IMR-90 (cell line): ENCODE measurements around the gene ERH. TPM values are rescaled to one million over a fixed set of nuclear protein-coding genes. Genes with fewer than 3 reads are reported as not detected.

ENCODE experiments used
- ATAC-seq: fragments of 200-7000 bp; cut with Tn5 transposase; 2 replicates; pipeline ENCODE4 v1.9.1; 2020; ENCODE audit warnings: low read depth, mild to moderate bottlenecking, moderate library complexity
- BruUV-seq: library from RNA; stranded (reverse); fragments of 400-500 nt; replicated peaks from 2 replicates; lab custom pipeline; 2021; lab: Mats Ljungman, UMichigan
- CTCF ChIA-PET: fragments of 300-600 bp; formaldehyde crosslinking; extraction: SDS; loops from one replicate; lab custom pipeline; 2021; ENCODE audit warnings: antibody characterized with exemption; lab: Yijun Ruan, JAX
- POLR2A ChIA-PET: fragments of 300-600 bp; sonication (Branson Sonifier 250); formaldehyde crosslinking; loops from one replicate; lab custom pipeline; 2022; ENCODE audit warnings: antibody characterized with exemption; ENCODE audit not compliant: unreplicated experiment; lab: Charles Lee
- DNase-seq: peaks from one replicate; pipeline ENCODE4 v3.0.0; 2013
- H2AFZ ChIP-seq: replicated peaks from 2 replicates; pipeline ENCODE3; 2013; ENCODE audit warnings: low read length, mild to moderate bottlenecking; ENCODE audit not compliant: poor library complexity
- H2AK5ac ChIP-seq: 2 replicates; pipeline ENCODE4 v1.6.1; 2013; ENCODE audit warnings: low read depth, low read length, inconsistent platforms
- H2AK9ac ChIP-seq: replicated peaks from 2 replicates; pipeline ENCODE3; 2013; ENCODE audit warnings: mild to moderate bottlenecking, low read depth, low read length, moderate library complexity; ENCODE audit not compliant: poor library complexity
- H2BK120ac ChIP-seq: 2 replicates; pipeline ENCODE4 v1.6.1; 2013; ENCODE audit warnings: low read depth, low read length, inconsistent platforms
- H2BK15ac ChIP-seq: 3 replicates; pipeline ENCODE4 v1.6.1; 2013; ENCODE audit warnings: low read depth, low read length, inconsistent platforms
- H2BK20ac ChIP-seq: 2 replicates; pipeline ENCODE4 v1.6.1; 2013; ENCODE audit warnings: low read depth, mild to moderate bottlenecking, inconsistent platforms, low read length, moderate library complexity
- H2BK5ac ChIP-seq: 2 replicates; pipeline ENCODE4 v1.6.1; 2013; ENCODE audit warnings: mild to moderate bottlenecking, low read depth, low read length, inconsistent platforms; ENCODE audit not compliant: poor library complexity, severe bottlenecking
- H3K14ac ChIP-seq: replicated peaks from 2 replicates; pipeline ENCODE4 v1.6.1; 2013; ENCODE audit warnings: low read depth, low read length, inconsistent platforms
- H3K18ac ChIP-seq: 2 replicates; pipeline ENCODE4 v1.6.1; 2013; ENCODE audit warnings: low read depth, low read length, control low read depth
- H3K23ac ChIP-seq: 2 replicates; pipeline ENCODE4 v1.6.1; 2013; ENCODE audit warnings: low read depth, low read length, inconsistent platforms
- H3K27ac ChIP-seq: 2 replicates; pipeline ENCODE4 v1.5.1; 2013; ENCODE audit warnings: mild to moderate bottlenecking, control low read depth, low read length; ENCODE audit not compliant: insufficient read depth
- H3K27me3 ChIP-seq: 2 replicates; pipeline ENCODE4 v1.6.1; 2013; ENCODE audit warnings: low read length; ENCODE audit not compliant: control insufficient read depth, insufficient read depth
- H3K36me3 ChIP-seq: 2 replicates; pipeline ENCODE4 v1.6.1; 2013; ENCODE audit warnings: low read length, mixed read lengths; ENCODE audit not compliant: control insufficient read depth, insufficient read depth
- H3K4ac ChIP-seq: 2 replicates; pipeline ENCODE4 v1.6.1; 2013; ENCODE audit warnings: low read depth, low read length, inconsistent platforms
- H3K4me1 ChIP-seq: 2 replicates; pipeline ENCODE4 v1.6.1; 2013; ENCODE audit warnings: low read length, mixed read lengths; ENCODE audit not compliant: control insufficient read depth, insufficient read depth
- H3K4me2 ChIP-seq: 2 replicates; pipeline ENCODE4 v1.6.1; 2013; ENCODE audit warnings: low read depth, mild to moderate bottlenecking, control low read depth, low read length, moderate library complexity
- H3K4me3 ChIP-seq: 2 replicates; pipeline ENCODE4 v1.5.1; 2013; ENCODE audit warnings: low read depth, mild to moderate bottlenecking, control low read depth, low read length, moderate library complexity; ENCODE audit not compliant: insufficient read depth
- H3K56ac ChIP-seq: 2 replicates; pipeline ENCODE4 v1.6.1; 2013; ENCODE audit warnings: low read length, inconsistent platforms; ENCODE audit not compliant: insufficient read depth; ENCODE audit errors: extremely low read depth
- H3K79me1 ChIP-seq, 2 experiments: 2 replicates each; pipeline ENCODE4 v1.6.1; 2013; ENCODE audit warnings: low read length in 2 of 2, inconsistent platforms in 1 of 2, low read depth in 1 of 2
- H3K9ac ChIP-seq: 2 replicates; pipeline ENCODE4 v1.6.1; 2013; ENCODE audit warnings: low read depth, low read length, control low read depth
- H3K9me1 ChIP-seq: 2 replicates; pipeline ENCODE4 v1.6.1; 2013; ENCODE audit warnings: low read length, inconsistent platforms; ENCODE audit not compliant: insufficient read depth
- H3K9me3 ChIP-seq: 2 replicates; pipeline ENCODE4 v1.6.1; 2013; ENCODE audit warnings: low read length; ENCODE audit not compliant: control insufficient read depth, insufficient read depth
- H4K20me1 ChIP-seq: 2 replicates; pipeline ENCODE4 v1.6.1; 2013; ENCODE audit warnings: low read length, inconsistent platforms; ENCODE audit not compliant: insufficient read depth
- H4K5ac ChIP-seq: 2 replicates; pipeline ENCODE4 v1.6.1; 2013; ENCODE audit warnings: mild to moderate bottlenecking, low read depth, low read length, control low read depth
- H4K8ac ChIP-seq, 2 experiments: 2 replicates each; pipeline ENCODE4 v1.6.1; 2013; ENCODE audit warnings: low read depth in 2 of 2, low read length in 2 of 2, control low read depth in 1 of 2, inconsistent platforms in 1 of 2
- H4K91ac ChIP-seq: 2 replicates; pipeline ENCODE4 v1.6.1; 2013; ENCODE audit warnings: low read depth, low read length, inconsistent platforms; ENCODE audit not compliant: insufficient read depth
- POLR2A ChIP-seq: IDR thresholded peaks from 2 replicates; pipeline ENCODE4 v1.6.1; 2012; ENCODE audit warnings: mild to moderate bottlenecking, low read depth, low read length
- WGBS, 2 experiments: methylation state at CpG; one replicate each; pipeline versions ENCODE4 v1.1.5 to v1.1.7; 2013; ENCODE audit warnings: missing lambda C conversion rate in 2 of 2; ENCODE audit not compliant: insufficient read length in 1 of 2; ENCODE audit errors: extremely low coverage in 2 of 2; 5-methylcytosine and 5-hydroxymethylcytosine counted together
- dilution Hi-C: fragments of 300-500 bp; cut with HindIII; formaldehyde crosslinking; loops from one replicate; pipeline ENCODE4 v1.14.3; 2018; ENCODE audit warnings: low sequenced_read_pairs; ENCODE audit not compliant: unreplicated experiment
- in situ Hi-C: fragments of 300-500 bp; cut with MboI; formaldehyde crosslinking; loops from 3 replicates; pipeline ENCODE4 v1.14.3; 2019; ENCODE audit warnings: low sequenced_read_pairs, inconsistent platforms, mixed read lengths
- intact Hi-C: fragments of 100-400 bp; cut with micrococcal nuclease; formaldehyde crosslinking; loops from 2 replicates; pipeline ENCODE4 v1.10.0; 2022
- polyA plus RNA-seq, 3 experiments: library from polyadenylated mRNA; depleted of rRNA; stranded (reverse); fragments of >200 nt; gene quantifications; 2 replicates each; pipeline ENCODE4 v1.2.3, GENCODE V29; 2012; ENCODE audit warnings: low replicate concordance in 1 of 3
- total RNA-seq: library from RNA; depleted of rRNA; stranded (reverse); fragments of >200 nt; gene quantifications from 2 replicates; pipeline ENCODE4 v1.2.3, GENCODE V29; 2012

The ERH gene
- total and polyA plus RNA-seq, 2 of the 4 experiments (the other 2 are of a cell fraction), result 64.2 to 150 TPM

GRCh38 chr14:69363964-69364363 lies 34.1 kb downstream of the ERH start:
- no peak overlapping the region for H2AFZ ChIP-seq
- 100% methylated on average over 2 of the region's 4 CpGs; no CpG with 5 or more reads in 1 of the 2 experiments for WGBS, 2 experiments
- no peaks in the 10 kb centered on the region for H3K9me3 ChIP-seq
- no peak overlapping the region for H3K14ac ChIP-seq
- no peaks in the 10 kb centered on the region for H3K4me1 ChIP-seq
- no peak for TF ChIP-seq POLR2A
- intact Hi-C loops, result loop anchor here (1.0 kb wide), 2 partner anchors 122 to 235 kb away; no protein-coding TSS in a partner anchor
- no peak overlapping the region for H2BK120ac ChIP-seq
- H3K27me3 ChIP-seq, result peaks cover under 1% of the 10 kb centered on the region; the same call in 1 of the 2 replicates
- H3K27ac ChIP-seq, result no peak overlapping the region
- H4K20me1 ChIP-seq, result no peaks in the 10 kb centered on the region
- H3K23ac ChIP-seq, result no peak overlapping the region
- no peak overlapping the region for H4K8ac ChIP-seq
- no peak overlapping the region for H2BK5ac ChIP-seq
- H2BK20ac ChIP-seq, result no peak overlapping the region
- ChIA-PET CTCF (interaction anchor here (1.1 kb wide), 1 partner anchor 47 kb away, joined by 4 read pairs; no protein-coding TSS in a partner anchor), POLR2A (no interaction called here)
- ATAC-seq (no peak), DNase-seq (no peak)
- H3K4me2 ChIP-seq, result no peak overlapping the region
- H3K9me1 ChIP-seq, result no peaks in the 10 kb centered on the region
- no peak overlapping the region for H2AK5ac ChIP-seq
- no peaks in the 10 kb centered on the region for H3K36me3 ChIP-seq
- in situ Hi-C loops, result no loop called here
- no peak overlapping the region for H3K9ac ChIP-seq
- no peak overlapping the region for H3K18ac ChIP-seq
- H2AK9ac ChIP-seq, result no peak overlapping the region
- H4K5ac ChIP-seq, result no peak overlapping the region
- H3K79me1 ChIP-seq, result no peaks in the 10 kb centered on the region
- BruUV-seq, result no TSS peak
- no peak overlapping the region for H3K56ac ChIP-seq
- no peak overlapping the region for H3K4ac ChIP-seq
- no peak overlapping the region for H4K91ac ChIP-seq
- dilution Hi-C loops, result no loop called here
- H3K4me3 ChIP-seq, result no peak overlapping the region
- no peak overlapping the region for H2BK15ac ChIP-seq
